Measurements from ENCODE around the gene NEDD4L. TPM values are rescaled to one million over a fixed set of nuclear protein-coding genes. Genes with fewer than 3 reads are reported as not detected.

Gene NEDD4L
- total RNA-seq, 1 donor from 2014 or later = 135 TPM

DNA sequence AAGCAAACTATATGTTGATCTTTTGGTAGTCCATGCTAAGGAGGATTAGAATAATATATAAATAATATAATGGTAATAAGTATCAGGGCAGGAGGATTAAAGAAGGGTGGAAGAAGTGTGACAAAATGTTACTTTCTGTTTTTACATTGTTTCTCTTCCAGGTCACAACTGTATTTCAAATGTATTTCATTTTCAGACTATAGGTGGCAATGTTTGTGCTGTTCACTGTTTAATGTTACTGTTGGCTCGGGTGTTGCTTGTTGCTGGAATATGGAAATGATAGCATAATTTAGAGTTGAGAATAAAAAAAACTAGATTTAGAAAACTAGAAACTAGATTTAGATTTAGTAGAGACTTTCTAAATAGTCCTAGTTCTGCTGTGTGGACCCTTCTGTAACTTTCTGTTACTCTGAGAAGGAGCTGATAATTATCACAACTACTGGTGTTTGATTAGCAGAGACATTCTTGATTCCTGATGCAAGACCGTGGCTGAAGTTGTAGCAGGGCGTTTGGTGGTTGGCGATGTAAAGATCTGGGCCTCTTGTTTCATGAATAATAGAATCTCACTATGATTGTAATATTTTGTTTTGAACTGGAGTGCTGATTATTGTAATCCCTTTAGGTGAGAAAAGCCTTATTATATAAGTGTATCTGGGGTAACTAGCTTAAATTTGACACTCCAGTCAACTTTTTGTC lies 7.9 kb downstream of the NEDD4L start:
- no peak for DNase-seq (ENCODE audit: low spot score in 2 of 2, unreplicated experiment in 2 of 2)
- peaks cover 12% of the 10 kb centered on the region for H3K36me3 Mint-ChIP-seq
- H3K27ac Mint-ChIP-seq = peak overlapping the region; percentile 18
- TF ChIP-seq, protein P1, sequence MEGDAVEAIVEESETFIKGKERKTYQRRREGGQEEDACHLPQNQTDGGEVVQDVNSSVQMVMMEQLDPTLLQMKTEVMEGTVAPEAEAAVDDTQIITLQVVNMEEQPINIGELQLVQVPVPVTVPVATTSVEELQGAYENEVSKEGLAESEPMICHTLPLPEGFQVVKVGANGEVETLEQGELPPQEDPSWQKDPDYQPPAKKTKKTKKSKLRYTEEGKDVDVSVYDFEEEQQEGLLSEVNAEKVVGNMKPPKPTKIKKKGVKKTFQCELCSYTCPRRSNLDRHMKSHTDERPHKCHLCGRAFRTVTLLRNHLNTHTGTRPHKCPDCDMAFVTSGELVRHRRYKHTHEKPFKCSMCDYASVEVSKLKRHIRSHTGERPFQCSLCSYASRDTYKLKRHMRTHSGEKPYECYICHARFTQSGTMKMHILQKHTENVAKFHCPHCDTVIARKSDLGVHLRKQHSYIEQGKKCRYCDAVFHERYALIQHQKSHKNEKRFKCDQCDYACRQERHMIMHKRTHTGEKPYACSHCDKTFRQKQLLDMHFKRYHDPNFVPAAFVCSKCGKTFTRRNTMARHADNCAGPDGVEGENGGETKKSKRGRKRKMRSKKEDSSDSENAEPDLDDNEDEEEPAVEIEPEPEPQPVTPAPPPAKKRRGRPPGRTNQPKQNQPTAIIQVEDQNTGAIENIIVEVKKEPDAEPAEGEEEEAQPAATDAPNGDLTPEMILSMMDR (IDR thresholded peaks at IDR 0.05; ENCODE audit: unreplicated experiment) = peak; percentile 19
- peaks cover 43% of the 10 kb centered on the region for H3K4me1 Mint-ChIP-seq
- no peak overlapping the region for H3K4me3 Mint-ChIP-seq
- H3K9me3 Mint-ChIP-seq = no peaks in the 10 kb centered on the region
- H3K27me3 Mint-ChIP-seq (ENCODE audit: low read depth) = no peaks in the 10 kb centered on the region

DNA sequence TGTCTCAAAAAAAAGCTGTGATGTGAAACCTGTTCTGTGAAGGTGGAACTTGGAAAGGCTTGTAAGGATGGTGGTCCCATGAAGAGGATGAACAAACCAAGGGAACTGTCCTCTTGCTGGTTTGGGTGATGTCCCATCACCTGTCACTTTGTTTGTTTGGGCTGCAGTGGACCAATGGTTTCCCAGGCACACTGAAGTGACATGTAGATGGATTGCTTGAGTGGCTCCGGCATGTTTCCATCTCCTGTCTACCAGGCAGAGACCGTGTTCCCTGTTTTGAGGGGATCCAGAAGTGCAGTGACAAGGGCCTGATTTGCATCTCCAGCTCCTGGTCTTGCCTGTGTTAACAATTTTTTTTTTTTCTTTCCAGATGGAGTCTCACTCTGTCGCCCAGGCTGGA lies 8.9 kb downstream of the NEDD4L start:
- H3K4me1 Mint-ChIP-seq = peaks cover 36% of the 10 kb centered on the region
- no peak overlapping the region for H3K27ac Mint-ChIP-seq
- H3K36me3 Mint-ChIP-seq = peaks cover 12% of the 10 kb centered on the region
- TF ChIP-seq, protein P1 (IDR thresholded peaks at IDR 0.05; ENCODE audit: unreplicated experiment) = no peak
- DNase-seq (ENCODE audit: low spot score in 2 of 2, unreplicated experiment in 2 of 2) = no peak
- H3K4me3 Mint-ChIP-seq = no peak overlapping the region
- no peaks in the 10 kb centered on the region for H3K9me3 Mint-ChIP-seq
- H3K27me3 Mint-ChIP-seq (ENCODE audit: low read depth) = no peaks in the 10 kb centered on the region

DNA sequence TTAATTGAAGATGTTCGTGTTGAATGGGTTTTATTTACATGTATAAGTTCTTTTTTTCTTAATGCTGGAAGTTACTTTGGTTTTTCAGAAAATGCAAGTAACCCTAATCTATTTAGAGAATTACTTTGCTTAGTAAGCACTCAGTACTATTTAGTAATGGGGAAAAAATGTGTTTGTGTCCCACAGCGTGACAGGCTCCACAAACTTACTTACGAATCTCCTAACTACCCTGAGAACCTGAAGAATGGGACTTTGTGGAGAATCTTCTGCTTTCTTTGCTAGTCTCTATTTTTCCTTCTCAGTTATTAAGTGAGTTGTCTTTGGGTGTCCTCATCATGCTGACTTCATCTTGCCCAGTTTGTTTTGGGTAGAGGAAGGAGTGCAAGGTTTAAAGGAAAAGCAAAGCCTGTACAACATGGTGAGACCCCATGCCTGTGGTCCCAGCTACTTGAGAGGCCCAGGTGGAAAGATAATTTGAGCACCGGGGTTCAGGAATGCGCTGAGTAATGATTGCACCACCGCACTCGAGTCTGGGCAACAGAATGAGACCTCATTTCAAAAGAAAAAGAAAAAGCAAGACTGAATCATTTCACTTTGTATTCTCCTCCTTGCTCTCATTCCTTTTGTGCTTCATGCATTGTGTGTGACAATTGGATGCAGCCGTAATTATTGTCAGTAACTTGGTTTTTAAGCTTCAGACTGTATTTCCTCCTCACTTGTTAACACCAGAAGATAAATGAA lies 10.2 kb downstream of the NEDD4L start:
- Mint-ChIP-seq H3K27me3 (ENCODE audit: low read depth) (no peaks in the 10 kb centered on the region), H3K27ac (no peak overlapping the region), H3K9me3 (no peaks in the 10 kb centered on the region), H3K36me3 (peaks cover 15% of the 10 kb centered on the region), H3K4me1 (peaks cover 33% of the 10 kb centered on the region), H3K4me3 (no peak overlapping the region)
- no peak for DNase-seq (ENCODE audit: low spot score in 2 of 2, unreplicated experiment in 2 of 2)
- TF ChIP-seq, protein P1 (IDR thresholded peaks at IDR 0.05; ENCODE audit: unreplicated experiment) = no peak

DNA sequence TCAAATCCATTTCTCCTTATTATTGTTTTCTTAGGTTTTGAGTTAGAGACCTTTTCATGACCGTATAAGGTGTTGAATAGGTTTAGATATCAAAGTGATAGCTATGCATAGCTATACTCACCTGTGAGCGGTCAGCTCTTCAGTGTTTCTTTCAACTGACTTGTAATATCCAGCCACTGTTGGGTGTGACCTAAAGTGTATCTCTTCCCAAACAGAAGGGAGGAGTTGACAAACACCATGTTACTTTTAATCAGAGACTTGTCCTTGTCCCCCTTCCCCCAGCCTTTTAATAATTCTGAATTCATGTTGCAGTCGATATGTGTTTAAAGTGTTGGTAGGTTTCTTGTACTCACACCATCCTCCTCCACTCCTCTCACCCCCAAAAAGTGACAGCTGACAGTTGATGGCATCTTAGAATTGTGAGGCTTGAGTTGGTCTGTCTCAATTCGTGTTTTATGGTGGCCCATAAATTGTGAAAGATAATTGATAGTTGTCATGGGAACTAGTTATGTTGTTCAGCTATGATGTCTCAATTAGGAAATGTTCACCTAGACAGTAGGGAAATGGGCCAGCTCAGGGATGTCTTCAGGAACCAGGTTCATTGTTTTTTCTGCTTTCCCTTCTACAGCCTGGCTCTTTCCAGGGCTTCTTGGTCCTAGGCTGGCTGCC lies 12.0 kb downstream of the NEDD4L start:
- peaks cover 16% of the 10 kb centered on the region for H3K36me3 Mint-ChIP-seq
- no peak for DNase-seq (ENCODE audit: low spot score in 2 of 2, unreplicated experiment in 2 of 2)
- TF ChIP-seq, protein P1 (IDR thresholded peaks at IDR 0.05; ENCODE audit: unreplicated experiment) = no peak
- peaks cover 33% of the 10 kb centered on the region for H3K4me1 Mint-ChIP-seq
- H3K27ac Mint-ChIP-seq = no peak overlapping the region
- H3K27me3 Mint-ChIP-seq (ENCODE audit: low read depth) = no peaks in the 10 kb centered on the region
- H3K9me3 Mint-ChIP-seq = no peaks in the 10 kb centered on the region
- no peak overlapping the region for H3K4me3 Mint-ChIP-seq

DNA sequence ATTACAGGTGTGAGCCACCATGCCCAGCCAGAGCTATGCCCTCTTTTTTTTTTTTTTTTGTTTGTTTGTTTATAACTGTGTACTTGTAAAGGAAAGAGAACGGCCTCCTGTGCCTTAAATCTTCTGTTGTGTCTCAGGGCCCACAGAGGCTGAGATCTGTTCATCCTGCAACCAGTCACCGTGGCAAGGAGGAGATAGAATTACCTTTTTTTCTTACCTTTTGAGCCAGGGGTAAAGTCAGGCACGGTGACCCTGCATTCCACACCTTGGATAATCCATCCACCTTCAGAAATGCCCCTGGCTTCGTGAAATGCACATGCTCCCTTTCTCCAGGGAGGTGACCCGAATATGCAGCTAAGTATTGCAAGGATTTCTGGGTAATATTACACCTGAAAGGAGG lies 12.8 kb downstream of the NEDD4L start:
- Mint-ChIP-seq H3K36me3 (peaks cover 16% of the 10 kb centered on the region), H3K27ac (no peak overlapping the region)
- TF ChIP-seq, protein P1 (IDR thresholded peaks at IDR 0.05; ENCODE audit: unreplicated experiment) = no peak

More for the DNA sequence above, 12.8 kb downstream of the NEDD4L start:
- H3K4me3 Mint-ChIP-seq = no peak overlapping the region
- no peak for DNase-seq (ENCODE audit: low spot score in 2 of 2, unreplicated experiment in 2 of 2)
- no peaks in the 10 kb centered on the region for H3K9me3 Mint-ChIP-seq
- H3K27me3 Mint-ChIP-seq (ENCODE audit: low read depth) = no peaks in the 10 kb centered on the region
- H3K4me1 Mint-ChIP-seq = peaks cover 34% of the 10 kb centered on the region
